Astrocyte of the cerebellum (primary cell): Measurements from ENCODE around the gene MMP26.

ENCODE experiments used
- DNase-seq: peaks from one replicate; pipeline ENCODE4 v3.0.0-alpha.2; 2011; ENCODE audit warnings: low read depth
- H3K4me3 ChIP-seq: 2 replicates; pipeline ENCODE4 v1.5.1; 2011; ENCODE audit warnings: mild to moderate bottlenecking, low read depth, low read length, moderate library complexity
- in situ Hi-C: cut with HindIII; loops from 2 replicates; pipeline ENCODE4 v1.10.0; 2017; ENCODE audit warnings: low sequenced_read_pairs
- TF ChIP-seq, protein P1 (sequence below): IDR thresholded peaks from 2 replicates; pipeline ENCODE4 v1.5.1; 2012; ENCODE audit warnings: low read length, low read depth, moderate library complexity, mild to moderate bottlenecking; ENCODE audit errors: missing control alignments

Gene MMP26

DNA sequence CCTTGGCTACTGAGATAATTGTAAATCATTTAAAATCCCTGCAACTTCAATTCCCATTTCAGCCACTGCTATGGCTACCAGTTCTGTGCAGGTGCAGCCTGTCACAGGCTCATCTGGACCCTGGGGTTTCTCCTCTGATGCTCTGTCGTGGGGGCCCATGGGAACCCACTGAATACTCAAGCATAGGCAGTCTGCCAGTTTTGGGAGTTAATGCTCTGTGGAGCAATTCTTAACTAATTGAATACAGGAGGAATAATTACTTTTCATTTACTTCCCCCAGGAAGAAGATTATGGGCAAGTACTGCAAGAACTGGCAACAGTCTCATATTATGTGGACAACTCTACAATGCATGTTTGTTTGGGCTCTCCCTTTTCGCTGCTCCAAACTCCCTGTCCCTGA, 32.8 kb upstream of the MMP26 start:
- DNase-seq: no peak
- TF ChIP-seq, protein P1, sequence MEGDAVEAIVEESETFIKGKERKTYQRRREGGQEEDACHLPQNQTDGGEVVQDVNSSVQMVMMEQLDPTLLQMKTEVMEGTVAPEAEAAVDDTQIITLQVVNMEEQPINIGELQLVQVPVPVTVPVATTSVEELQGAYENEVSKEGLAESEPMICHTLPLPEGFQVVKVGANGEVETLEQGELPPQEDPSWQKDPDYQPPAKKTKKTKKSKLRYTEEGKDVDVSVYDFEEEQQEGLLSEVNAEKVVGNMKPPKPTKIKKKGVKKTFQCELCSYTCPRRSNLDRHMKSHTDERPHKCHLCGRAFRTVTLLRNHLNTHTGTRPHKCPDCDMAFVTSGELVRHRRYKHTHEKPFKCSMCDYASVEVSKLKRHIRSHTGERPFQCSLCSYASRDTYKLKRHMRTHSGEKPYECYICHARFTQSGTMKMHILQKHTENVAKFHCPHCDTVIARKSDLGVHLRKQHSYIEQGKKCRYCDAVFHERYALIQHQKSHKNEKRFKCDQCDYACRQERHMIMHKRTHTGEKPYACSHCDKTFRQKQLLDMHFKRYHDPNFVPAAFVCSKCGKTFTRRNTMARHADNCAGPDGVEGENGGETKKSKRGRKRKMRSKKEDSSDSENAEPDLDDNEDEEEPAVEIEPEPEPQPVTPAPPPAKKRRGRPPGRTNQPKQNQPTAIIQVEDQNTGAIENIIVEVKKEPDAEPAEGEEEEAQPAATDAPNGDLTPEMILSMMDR: no peak
- no peak overlapping the region for H3K4me3 ChIP-seq
- in situ Hi-C loops: no loop called here

DNA sequence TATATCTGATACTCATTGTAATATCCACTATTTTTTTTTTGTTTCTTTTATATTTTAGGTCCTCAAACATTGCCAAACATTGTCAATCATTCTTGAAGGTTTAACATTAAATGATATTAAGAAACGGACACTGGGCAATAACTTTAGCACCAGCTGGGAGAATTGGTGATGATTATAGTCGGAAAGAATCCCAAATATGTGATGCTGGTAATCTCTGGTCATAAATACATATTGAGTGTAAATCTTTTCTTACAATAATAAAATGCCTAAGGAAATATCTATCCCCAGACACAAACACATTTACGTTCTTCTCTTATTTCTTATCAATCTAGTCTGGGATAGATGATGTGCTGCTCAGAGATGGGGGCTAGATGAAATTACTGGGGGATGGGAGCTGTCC, 32.1 kb upstream of the MMP26 start:
- in situ Hi-C loops: no loop called here
- no peak for DNase-seq
- no peak overlapping the region for H3K4me3 ChIP-seq
- TF ChIP-seq, protein P1: no peak

DNA sequence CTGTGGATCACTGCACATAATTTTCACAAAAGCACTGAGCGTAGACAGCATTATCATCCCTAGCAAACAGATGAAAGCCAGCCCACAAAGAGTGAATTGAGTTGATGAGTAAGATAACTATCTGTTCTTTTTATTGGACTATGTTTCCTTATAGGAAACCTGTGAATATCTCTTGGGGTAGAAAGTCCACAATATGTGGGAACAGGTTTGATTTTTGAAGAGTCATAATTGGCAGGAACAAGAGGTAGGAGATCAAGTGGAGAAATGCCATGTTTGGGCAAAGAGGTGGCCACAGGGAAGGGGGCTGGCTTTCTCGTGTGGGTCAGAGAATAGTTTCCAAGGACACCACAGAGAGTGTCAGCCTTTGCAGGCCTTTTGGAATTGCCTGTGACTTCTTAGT, 30.8 kb upstream of the MMP26 start:
- H3K4me3 ChIP-seq: no peak overlapping the region
- no peak for DNase-seq
- TF ChIP-seq, protein P1: no peak
- in situ Hi-C loops: no loop called here

DNA sequence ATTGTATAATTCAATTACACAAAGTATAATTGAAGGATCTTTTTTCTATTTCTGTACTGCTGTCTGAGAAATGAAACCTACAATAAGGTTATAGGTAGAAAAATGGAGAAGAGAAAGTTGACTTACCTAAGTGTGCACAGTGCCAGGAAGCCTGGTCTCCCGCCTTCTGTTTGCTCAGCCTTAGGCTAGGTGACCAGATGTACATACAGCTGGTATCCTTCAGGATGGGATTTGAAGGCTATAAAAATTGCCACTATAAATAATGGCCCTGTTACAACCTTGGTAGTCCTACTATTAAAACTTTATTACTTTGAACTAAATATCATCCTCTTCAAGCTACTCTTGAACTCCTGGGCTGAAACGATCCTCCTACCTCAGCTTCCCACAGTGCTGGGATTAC, 26.6 kb upstream of the MMP26 start:
- in situ Hi-C loops: no loop called here
- TF ChIP-seq, protein P1: no peak
- no peak for DNase-seq
- H3K4me3 ChIP-seq: no peak overlapping the region

DNA sequence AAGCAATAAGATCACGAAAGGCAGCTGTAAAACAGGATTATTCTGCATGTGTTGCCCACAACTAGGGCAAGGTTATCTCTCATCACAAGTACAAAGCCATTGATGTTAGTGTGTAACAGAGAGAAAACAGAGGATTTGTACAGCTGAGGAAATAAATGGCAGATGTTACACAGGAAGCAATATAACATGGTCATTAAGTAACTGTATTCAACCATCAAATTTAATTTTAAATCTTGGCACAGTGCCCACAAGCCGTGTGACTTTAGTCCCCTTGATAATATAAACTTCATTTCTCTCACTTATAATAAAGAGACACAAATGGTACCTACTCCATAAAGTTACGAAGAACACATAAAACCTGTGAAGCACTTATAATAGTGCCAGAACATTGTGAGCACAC, 24.2 kb upstream of the MMP26 start:
- no peak overlapping the region for H3K4me3 ChIP-seq
- in situ Hi-C loops: no loop called here
- TF ChIP-seq, protein P1: no peak

DNA sequence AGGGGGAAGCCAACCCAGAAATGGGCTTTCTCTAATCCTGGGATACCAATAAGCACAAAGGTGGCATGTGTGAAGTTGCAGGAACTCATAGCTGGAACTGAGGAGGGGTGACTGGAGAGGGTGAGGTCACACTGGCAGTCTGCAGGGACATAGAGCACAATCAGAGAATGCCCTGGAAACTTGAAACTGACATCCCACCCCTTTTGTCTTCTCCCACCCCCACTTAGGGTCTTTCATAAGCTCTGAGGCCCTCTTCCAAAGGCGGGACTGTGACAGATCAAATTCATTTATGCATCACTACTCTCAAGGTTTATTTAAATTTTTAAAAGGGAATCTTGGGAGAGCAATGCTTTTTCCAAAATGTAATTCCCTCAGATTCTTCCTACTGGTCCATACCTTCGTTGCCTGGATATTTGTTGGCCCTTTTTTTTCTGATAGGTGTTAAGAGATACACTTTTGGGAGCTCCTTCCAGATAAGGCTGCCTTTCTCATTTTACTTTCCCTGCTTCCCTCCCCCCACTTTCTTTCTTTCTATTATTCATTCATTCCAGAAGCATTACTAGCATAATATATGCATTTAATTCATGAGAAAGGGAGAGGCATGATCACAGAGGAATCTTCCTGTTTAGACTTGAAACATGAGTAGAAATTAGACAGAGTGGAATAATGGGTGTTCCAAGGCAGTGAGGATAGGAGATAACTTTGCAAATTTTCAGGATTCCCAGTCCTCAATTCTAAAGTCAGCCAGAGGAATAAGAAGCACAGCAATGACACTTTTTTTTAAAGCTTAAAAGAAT, 21.8 kb upstream of the MMP26 start:
- in situ Hi-C loops: no loop called here
- DNase-seq: peak; percentile 3
- TF ChIP-seq, protein P1: no peak
- H3K4me3 ChIP-seq: no peak overlapping the region

More for the DNA sequence above, 24.2 kb upstream of the MMP26 start:
- DNase-seq: no peak
